Measurements from ENCODE around the gene TMC4. TPM values are rescaled to one million over a fixed set of nuclear protein-coding genes. Genes with fewer than 3 reads are reported as not detected.
"Not testable (repeated sequence)": the region's sequence is repeated elsewhere in the genome, so short reads cannot be mapped to it uniquely, and the experiment has no call there.

Gene TMC4
- total RNA-seq, 1 donor from 2014 or later: 2.6 TPM

DNA sequence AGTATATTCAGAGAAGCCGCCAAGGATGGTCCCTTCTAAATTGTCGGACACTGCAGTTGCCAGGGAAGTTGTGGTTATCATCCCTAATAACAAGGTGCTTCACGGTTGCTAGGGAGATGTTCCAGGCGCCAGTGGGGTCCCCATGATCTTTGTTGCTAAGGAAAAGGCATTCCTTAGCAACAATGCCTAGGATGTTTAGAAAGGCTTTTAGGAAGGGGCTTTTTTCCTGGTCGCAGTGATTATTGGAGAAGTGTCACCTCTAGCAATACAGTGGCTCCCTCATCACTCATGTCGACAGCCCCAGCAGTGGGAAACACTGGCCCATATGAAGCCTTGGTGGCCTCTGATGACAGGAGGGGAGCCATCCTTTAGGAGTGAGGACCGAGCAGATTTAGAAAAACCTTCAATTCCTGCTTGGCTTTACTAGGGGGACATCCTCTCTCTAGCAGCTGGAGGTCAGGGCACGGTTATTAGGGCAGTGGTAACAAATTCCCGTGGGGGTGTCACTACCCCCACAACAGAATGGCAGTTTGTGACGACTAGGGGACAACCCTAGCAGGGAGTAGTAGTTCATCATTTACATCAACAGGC, 6.4 kb upstream of the TMC4 start:
- no peak for DNase-seq (ENCODE audit: low spot score)

DNA sequence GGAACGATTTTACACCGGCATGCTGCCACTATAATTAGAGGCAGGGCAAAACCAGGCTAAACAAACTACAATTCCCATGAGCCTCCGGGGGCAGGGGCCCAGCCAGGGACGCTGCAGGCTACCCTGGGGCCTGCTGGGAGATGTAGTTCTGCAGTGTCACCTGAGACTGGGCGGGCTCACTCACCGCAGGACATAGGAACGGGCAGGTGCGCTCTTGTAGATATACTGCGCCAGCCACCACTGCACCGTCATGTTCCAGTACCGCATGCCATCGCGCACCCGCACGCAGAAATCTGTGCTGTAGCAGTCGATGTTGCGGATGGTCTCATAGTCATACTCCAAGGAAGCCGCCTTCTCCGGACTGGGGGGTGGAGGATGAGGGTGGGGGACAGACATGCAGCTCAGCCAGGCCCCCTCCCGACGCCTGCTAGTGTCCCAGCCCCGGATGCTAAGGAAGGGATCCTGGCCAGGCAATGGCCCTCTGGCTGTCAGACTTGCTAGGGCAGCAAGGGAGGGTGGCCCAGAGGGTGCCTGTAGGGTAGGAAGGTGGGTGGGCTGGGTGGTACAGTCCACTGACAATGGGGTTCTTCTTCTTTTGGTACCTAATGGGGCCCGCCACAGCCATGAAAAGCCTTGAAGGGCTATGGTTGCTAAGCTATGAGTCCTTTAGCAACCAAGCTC, 5.8 kb upstream of the TMC4 start:
- DNase-seq (ENCODE audit: low spot score): no peak

DNA sequence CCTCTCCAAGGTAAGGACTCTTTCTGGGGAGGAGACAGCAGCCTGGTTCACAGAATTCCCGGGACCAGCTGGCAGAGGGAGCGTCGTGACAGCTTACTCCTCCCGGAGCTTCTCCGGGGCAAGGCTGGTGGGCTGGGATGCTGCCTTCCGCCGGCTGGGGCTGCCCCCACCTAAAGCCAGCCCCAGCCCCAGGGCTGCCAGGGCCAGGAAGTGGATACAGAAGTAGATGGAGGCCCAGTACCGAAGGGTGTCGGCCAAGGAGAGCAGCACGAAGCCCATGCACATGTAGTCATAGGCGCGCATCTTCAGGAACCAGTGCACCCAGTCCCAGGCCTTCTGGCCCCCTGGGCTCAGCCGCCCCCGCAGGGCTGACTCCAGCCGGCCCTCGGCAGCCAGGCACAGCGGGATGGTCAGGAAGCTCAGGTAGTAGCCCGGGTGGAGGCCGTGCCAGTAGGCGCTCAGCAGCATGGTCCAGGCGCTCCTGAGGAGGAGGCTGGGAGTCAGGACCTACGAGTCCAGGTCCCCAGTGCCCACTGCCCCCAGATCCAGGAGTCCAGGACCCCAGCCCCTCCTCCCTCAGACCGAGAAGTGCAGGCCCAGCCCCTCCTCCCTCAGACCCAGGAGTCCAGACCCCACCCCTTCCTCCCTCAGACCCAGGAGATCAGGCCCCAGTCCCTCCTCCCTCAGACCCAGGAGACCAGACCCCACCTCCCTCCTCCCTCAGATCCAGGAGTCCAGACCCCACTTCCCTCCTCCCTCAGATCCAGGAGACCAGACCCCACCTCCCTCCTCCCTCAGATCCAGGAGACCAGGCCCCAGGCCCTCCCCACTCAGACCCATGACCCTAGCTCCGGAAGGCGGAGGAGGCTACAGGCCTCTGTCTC, 1.2 kb upstream of the TMC4 start:
- DNase-seq (ENCODE audit: low spot score): no peak

DNA sequence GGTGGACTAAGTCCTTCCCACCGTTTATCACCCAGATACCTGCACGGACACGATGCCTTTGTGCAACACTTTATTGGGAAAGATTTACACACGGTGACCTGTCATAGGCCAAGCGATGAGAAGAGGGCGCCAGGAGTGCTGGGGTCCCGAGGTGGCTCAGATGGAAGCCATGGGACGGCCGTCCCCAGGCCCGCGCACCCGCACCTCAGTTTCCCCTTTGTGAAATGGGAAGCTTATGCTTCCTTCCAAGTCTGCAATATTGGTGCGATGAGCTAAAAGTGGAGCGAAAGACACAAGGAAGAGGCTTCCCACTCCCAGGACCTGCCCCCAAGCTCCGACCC, 369 bp upstream of the TMC4 start:
- no peak for DNase-seq (ENCODE audit: low spot score)

DNA sequence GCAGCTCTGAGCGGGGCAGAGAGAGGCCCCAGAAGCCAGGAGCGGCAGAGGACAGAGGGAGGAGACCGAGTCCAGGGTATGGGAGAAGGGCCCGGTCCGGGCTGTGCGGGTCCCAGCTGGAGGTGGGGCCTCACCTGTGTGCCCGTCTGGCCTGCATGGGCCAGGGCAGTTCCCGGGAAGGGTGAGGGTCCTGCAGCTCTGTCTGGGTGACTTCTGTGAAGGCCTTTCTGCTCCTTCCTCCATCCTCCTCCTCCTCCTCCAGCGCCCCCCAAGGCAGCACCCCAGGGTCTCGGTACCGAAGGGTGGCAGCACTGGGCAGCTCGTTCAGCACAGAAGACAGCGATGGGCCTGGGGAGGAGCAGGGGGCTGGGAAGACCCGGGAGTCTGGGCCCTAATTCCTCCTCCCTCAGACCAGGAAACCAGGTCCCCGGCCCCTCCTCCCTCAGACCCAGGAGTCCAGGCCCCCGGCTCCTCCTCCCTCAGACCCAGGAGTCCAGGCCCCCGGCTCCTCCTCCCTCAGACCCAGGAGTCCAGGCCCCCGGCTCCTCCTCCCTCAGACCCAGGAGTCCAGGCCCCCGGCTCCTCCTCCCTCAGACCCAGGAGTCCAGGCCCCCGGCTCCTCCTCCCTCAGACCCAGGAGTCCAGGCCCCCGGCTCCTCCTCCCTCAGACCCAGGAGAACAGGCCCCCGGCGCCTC, 1.1 kb downstream of the TMC4 start:
- not testable (repeated sequence) for DNase-seq (ENCODE audit: low spot score)

DNA sequence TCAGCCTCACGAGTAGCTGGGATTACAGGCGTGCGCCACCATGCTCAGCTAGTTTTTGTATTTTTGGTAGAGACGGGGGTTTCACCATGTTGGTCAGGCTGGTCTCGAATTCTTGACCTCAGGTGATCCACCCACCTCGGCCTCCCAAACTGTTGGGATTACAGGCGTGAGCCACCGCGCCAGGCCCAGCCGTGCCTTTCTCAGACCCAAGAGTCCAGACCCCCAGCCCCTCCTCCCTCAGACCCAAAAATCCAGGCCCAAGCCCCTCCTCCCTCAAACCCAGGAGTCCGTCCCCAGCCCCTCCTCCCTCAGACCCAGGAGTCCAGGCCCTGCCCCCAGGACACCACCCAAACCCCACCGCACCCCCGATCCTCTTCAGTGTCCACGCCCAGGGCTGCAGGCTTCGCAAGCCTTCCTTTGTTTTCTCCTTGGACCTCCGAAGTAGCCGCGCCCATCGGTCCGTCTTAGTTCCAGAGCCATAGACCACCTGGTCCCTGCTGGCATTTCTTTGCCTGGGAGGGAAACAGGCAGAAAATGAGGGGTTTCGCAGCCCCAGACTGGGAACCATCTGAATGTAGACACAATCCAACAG, 3.7 kb downstream of the TMC4 start:
- no peak for DNase-seq (ENCODE audit: low spot score)

DNA sequence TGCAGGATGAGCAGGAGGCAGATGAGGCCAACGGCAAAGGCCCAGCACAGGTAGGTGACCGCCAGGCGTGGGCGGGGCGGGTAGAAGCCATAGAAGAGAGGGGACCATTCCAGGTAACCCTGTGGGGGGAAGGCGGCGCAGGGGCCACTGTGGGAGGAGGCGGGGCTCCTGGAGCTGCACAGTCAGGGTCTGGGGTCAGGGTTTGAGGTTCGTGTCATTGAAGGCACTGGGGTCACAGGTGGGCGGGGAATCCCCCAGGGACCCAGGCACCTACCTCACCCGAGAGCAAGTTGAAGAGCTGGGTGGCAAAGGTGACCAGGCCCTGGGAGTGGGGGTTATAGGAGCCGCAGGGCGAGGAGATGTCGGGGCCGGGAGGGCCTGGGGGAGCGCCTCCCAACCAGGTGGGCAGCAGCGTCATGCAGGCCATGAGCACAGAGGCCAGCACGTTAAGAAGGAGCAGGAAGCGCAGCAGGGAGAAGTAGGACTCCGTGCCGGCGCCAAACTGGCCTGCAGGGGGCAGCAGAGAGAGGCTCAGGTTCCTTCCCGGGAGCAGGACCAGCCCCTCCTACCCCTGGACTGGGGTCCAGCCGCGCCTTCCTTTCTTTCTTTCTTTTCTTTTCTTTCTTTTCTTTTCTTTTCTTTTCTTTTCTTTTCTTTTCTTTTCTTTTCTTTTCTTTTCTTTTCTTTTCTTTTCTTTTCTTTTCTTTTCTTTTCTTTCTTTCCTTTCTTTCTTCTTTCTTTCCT, 4.6 kb downstream of the TMC4 start:
- DNase-seq (ENCODE audit: low spot score): peak; percentile 87

DNA sequence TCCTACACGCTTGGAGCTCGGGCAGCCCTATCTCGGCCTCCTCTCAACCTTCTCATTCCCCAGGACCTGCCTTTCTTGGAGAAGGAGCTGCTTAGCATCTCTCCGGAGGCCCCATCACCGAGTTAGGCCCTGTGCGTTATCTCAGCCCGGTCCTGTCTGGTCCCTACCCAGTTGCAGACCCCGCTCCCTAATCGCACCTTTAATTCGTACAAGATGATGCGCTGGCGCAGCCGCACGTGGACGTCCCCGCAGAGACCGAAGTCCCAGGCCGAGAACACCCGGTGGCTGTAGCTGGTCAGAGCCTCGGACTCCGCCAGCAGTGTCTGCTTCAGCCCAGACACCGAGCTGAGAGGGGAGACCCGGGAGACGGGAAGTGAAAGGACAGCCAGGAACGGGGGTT, 7.7 kb downstream of the TMC4 start:
- no peak for DNase-seq (ENCODE audit: low spot score)

DNA sequence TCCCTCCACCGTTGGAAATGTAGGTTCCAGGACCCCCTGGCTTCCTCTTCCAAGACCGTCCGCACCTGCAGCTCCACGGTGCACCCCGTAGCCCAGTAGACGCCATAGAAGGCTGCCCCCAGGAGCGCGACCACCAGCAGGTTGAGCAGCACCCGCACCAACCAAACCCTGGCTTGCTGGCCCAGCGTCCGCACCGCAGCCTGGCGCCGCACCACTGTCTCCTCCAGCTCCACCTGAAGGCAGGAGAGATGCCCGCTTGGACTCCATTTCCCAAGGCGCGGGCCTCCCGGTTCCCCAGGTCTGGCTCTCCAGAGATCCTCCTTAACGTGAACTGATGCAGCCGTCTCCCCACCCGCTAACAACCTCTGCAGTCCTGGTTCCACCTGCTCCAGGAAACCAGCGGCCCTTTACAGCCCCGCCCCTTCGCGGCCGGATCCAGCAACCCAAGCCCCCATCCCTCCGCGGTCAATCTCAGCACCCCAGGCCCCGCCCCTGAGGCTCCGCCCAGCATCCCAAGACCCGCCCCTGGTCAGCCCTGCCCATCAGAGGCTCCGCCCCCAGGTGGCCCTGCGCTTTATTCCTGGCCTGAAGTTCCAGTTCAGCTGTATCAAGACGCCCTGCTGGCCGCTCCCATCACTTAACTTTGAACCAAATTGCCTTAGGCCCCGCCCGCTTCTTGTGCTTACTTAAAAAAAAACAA, 8.4 kb downstream of the TMC4 start:
- DNase-seq (ENCODE audit: low spot score): no peak

DNA sequence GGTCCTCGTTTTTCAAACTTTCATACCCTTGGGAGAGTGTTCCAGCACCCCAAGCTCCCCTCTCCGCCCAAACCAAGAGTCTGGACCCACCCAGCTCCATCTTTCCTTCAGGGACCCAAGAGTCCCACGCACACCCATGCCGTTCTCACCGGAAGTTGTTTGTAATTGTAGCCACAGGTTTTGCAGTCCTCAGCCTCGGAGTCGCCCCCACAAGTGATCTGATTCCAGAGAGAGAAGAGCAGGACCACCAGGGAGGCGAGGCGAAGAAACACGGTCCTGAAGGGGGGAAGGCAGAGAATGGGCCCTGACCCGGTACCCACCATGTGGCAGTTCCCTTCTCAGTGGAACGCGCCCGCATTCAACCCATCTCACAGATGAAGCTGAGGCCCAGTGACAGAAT, 10.1 kb downstream of the TMC4 start:
- DNase-seq (ENCODE audit: low spot score): no peak

DNA sequence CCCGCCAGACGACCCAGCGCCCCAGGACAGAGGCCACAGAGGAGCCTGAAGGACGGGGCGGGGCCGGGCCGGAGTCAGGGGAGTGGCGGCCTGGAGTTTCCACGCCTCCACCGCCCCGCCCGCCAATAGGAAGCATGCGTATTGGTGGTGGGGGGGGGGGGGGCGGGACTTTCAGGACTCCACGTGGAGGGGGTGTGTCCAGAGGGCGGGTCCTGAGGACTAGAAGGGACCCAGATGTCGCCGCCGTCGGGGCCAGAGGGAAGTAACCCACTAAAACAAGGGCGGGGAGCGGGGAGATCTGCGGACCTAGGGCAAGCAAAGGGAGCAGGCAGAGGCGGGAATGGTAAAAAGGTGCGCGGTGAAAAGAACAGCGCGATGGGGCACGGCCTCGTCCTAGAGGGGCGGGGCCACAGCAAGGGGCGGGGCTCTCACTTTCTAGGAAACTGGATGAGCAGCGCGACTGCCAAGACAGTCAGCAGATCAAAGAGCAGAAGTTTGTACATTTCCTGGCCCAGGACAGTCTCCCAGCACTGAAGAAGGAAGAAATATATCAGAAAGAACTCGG, 10.6 kb downstream of the TMC4 start:
- DNase-seq (ENCODE audit: low spot score): peak; percentile 58

DNA sequence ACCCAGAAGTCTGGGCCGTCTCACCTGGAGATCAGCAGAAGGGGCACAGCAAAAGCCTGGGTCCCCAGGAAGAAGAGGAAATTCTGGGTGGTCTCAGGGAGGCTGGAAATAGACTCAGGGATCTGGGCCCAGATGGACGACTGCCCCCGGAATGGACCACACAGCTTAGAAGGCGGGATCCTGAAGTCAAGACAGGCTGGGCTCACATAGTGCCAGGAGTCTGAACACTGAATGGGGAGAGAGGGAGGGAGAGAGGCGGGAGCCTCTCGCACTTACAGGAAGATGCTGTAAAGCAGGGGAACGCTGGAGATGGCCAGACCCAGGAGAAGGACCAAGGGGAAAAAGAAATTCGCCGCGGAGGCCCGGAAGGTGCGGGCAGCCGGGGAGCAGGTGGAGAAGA, 12.1 kb downstream of the TMC4 start:
- DNase-seq (ENCODE audit: low spot score): no peak

DNA sequence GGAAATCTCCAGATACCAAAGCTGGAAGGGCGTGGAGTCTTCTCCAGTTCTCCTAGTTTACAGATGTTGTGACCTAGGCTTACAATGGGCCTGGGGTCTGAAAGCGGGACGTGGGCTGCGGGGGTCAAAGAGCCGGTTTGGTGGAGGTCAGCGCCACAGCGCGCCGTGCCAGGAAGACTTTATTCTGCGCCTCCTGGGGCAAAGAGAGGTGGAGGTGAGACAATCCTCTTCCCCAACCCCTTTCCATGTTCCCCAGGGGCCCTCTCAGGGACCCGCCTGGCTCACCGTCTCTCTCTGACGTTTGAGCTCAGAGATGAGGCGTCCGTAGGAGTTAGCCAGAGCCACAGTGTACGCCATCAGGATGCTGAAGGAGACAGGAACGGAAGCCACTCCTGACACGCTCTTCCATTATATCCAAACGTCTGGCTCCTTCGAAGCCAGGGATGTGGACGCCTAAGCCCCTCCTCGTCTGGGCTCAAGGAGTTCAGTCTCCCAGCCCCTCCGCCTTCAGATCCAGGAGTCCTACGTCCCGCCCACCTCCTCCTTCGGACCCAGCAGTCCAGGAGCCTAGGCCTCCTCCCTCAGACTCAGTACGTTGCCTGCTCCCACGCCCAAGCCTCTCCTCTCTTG, 12.7 kb downstream of the TMC4 start:
- DNase-seq (ENCODE audit: low spot score): peak; percentile 51

DNA sequence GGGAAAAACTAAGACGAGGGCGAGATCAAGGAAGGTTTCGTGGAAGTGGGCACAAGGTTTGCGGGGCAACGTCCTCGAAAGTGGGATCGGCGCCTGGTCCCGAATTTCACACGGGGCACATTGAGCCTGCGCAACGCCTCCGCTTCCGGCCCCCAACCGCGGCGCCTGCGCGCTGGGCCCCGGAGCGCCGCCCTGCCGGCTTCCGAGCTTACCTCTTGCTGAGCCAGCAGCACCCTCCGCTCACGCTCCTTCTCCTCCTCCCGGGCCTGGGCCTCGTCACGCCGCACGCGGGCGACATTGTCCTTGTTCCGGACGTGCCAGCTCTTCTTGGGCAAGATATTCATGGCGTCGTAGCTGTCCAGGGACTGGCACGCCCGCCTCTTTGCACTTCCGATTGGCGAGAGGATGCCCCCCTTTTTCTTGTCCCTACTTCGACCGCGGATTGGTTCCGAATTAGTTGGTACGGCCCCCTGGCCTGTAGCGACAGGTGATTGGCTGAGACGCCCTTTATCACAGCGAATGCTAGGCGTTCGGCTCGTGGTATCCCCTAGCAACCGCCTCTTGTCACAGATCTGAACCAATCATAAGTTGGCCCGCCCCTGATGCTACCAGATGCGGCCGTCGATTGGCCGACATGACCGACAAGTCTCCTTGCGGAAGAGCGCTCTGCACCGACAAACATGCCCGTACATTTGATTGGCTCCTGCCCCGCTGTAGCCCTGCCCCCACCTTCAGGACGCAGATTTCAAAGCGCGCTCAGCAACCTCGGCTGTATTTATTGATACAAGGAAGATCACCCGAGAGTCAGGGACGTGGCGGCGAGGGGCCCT, 13.4 kb downstream of the TMC4 start, which contains the start of gene LENG1:
LENG1 (minus strand) TSS at position 370 of the 830 bp plus-strand sequence; CDS start at position 344, 26 bp downstream.
- peak; percentile 100 for DNase-seq (ENCODE audit: low spot score)

DNA sequence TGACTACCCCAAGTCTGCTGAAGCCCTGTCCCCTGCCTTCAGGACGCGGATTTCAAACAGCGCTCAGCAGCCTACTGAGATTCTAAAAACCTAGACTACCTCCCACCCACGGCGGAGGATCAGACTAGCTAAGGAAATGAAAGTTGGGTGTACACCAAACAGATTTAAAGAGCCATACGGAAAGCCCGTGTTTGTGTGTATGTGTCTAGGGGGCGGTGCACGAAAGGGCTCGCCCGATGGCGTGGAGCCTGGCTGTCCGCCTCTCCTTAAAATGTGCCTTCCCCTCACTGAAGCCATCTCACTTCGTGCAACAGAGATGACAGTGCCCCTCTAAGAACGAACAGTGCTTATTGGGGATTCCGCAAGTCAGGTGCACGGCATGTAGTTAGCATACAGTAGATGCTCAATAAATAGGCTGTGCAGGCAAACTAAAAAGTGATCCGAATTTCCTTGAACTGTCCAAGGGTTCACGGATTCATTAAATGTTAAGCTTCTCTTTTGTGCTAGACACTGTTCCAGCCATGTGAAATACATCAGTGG, 14.1 kb downstream of the TMC4 start:
- peak; percentile 18 for DNase-seq (ENCODE audit: low spot score)

DNA sequence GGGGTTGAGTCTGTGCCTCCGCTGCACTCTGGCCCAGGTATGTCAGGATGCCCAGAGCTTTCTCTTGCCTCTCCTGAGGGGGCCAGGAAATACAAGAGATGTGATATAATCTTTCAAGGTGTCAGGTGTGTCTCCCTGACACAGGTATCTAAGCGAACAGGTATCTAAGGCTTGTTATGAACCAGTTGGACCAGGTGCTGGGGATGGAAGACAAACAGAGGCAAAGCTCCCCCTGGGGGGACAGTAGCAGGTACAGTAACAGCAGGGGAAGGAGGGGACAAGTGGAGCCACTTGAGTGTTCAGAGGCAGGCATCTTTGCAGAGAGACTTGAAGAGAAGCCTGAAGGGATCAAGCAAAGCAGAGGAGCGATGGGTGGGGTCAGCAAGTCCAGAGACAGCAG, 16.0 kb downstream of the TMC4 start:
- peak; percentile 79 for DNase-seq (ENCODE audit: low spot score)

DNA sequence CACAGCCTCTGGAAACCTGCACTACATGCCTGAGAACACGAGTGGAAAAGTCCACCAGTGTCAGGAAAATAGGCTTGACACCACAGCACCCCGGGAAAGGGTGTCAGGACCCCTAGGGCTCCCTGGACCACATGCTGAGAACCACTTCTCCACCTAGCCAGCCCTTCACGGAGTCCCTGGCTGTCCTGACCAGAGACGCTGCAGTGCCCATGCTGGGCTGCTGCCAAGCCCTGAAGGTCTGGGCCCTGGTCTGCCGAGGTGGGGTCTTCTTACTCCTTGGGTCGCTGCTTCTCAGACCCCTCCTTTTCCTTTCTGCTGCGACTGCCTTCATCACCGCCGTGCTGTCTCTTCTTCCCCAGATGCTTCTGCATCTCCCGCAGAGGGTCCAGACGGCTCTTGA, 16.5 kb downstream of the TMC4 start:
- no peak for DNase-seq (ENCODE audit: low spot score)

DNA sequence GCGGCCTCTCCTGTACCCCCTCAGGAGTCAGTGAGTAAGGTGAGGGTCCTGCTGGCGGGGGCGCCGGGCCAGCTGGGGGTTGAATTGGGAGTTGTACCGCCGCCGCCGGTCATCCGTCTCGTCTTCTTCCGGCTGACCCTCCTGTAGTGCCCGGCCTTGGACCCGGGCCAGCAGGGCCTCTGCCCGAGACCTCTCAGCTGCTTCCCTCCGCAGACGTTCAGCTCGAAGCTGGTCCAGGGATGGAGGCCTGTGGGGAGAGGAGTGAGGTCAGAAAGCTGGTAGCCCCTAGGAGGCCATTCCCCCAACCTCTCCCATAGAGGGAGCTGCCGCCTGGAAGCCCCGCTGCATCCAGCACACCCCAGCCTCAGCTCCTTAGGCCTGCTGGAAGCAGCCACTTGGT, 17.3 kb downstream of the TMC4 start:
- no peak for DNase-seq (ENCODE audit: low spot score)
